ENCODE data around the gene BRINP1.

Gene BRINP1

GRCh38 chr9:119368681-119369581, at the start of gene BRINP1:
Gene BRINP1 (minus strand): TSS chr9:119369435. CDS start chr9:119313355, 56,080 bp downstream.
- no peak for DNase-seq

- DNase-seq = no peak
Observed at GRCh38 chr9:119418721-119419120, 49.5 kb upstream of the BRINP1 start.

GRCh38 chr9:119416793-119417192, 47.6 kb upstream of the BRINP1 start:
- no peak for DNase-seq

GRCh38 chr9:119412399-119412798, 43.2 kb upstream of the BRINP1 start:
- no peak for DNase-seq

GRCh38 chr9:119409552-119409951, 40.3 kb upstream of the BRINP1 start:
- DNase-seq = no peak

- DNase-seq = no peak
Observed at GRCh38 chr9:119400606-119401005, 31.4 kb upstream of the BRINP1 start.

GRCh38 chr9:119398350-119398749, 29.1 kb upstream of the BRINP1 start:
- DNase-seq = no peak

- no peak for DNase-seq
Observed at GRCh38 chr9:119391878-119392277, 22.6 kb upstream of the BRINP1 start.

GRCh38 chr9:119375892-119376291, 6.7 kb upstream of the BRINP1 start:
- no peak for DNase-seq

- DNase-seq = no peak
Observed at GRCh38 chr9:119372951-119373350, 3.7 kb upstream of the BRINP1 start.

GRCh38 chr9:119370816-119371215, 1.6 kb upstream of the BRINP1 start:
- no peak for DNase-seq

GRCh38 chr9:119369680-119370366, 588 bp upstream of the BRINP1 start:
- no peak for DNase-seq

GRCh38 chr9:119368179-119368578, 1.1 kb downstream of the BRINP1 start:
- DNase-seq = no peak

- DNase-seq = no peak
Observed at GRCh38 chr9:119367683-119368075, 1.6 kb downstream of the BRINP1 start.

GRCh38 chr9:119366909-119367682, 2.1 kb downstream of the BRINP1 start:
- DNase-seq = no peak

- DNase-seq = no peak
Observed at GRCh38 chr9:119365291-119366027, 3.8 kb downstream of the BRINP1 start.

GRCh38 chr9:119360237-119360636, 9.0 kb downstream of the BRINP1 start:
- DNase-seq = no peak

GRCh38 chr9:119357336-119358096, 11.7 kb downstream of the BRINP1 start:
- no peak for DNase-seq

GRCh38 chr9:119349351-119349825, 19.8 kb downstream of the BRINP1 start:
- DNase-seq = no peak

GRCh38 chr9:119343059-119343990, 25.9 kb downstream of the BRINP1 start:
- no peak for DNase-seq

- no peak for DNase-seq
Observed at GRCh38 chr9:119339056-119339455, 30.2 kb downstream of the BRINP1 start.

Data from GDM1 (cell line).